Measurements from ENCODE around the gene ARAF. TPM values are rescaled to one million over a fixed set of nuclear protein-coding genes. Genes with fewer than 3 reads are reported as not detected.

Gene ARAF
- polyA plus RNA-seq, 3 donors: 49.7 to 105 (median 68.6) TPM

GRCh38 chrX:47612418-47612817 lies 51.4 kb downstream of the ARAF start:
- Mint-ChIP-seq H3K27me3 (ENCODE audit: low read depth in 3 of 3) (peaks cover 5 to 8% (median 6%) of the 10 kb centered on the region in 3 donors), H3K36me3 (no peaks in the 10 kb centered on the region), H3K4me3 (no peak overlapping the region), H3K9me3 (peaks cover 0 to 9% (median 0%) of the 10 kb centered on the region in 7 donors), H3K27ac (peak overlapping the region in 1 of 7 donors; percentile 18), H3K4me1 (peaks cover 30% of the 10 kb centered on the region)
- H3K4me1 ChIP-seq (ENCODE audit: control insufficient read depth in 1 of 2, insufficient read depth in 2 of 2, low read length in 2 of 2): peaks cover 33% of the 10 kb centered on the region in 2 donors
- DNase-seq: no peak
- intact Hi-C loops (cut with micrococcal nuclease): no loop called here
- TF ChIP-seq, protein P1, sequence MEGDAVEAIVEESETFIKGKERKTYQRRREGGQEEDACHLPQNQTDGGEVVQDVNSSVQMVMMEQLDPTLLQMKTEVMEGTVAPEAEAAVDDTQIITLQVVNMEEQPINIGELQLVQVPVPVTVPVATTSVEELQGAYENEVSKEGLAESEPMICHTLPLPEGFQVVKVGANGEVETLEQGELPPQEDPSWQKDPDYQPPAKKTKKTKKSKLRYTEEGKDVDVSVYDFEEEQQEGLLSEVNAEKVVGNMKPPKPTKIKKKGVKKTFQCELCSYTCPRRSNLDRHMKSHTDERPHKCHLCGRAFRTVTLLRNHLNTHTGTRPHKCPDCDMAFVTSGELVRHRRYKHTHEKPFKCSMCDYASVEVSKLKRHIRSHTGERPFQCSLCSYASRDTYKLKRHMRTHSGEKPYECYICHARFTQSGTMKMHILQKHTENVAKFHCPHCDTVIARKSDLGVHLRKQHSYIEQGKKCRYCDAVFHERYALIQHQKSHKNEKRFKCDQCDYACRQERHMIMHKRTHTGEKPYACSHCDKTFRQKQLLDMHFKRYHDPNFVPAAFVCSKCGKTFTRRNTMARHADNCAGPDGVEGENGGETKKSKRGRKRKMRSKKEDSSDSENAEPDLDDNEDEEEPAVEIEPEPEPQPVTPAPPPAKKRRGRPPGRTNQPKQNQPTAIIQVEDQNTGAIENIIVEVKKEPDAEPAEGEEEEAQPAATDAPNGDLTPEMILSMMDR (IDR thresholded peaks at IDR 0.05): no peak
- no peaks in the 10 kb centered on the region for H4K20me1 ChIP-seq (ENCODE audit: insufficient read depth, low read length)
- no peaks in the 10 kb centered on the region for H3K36me3 ChIP-seq (replicated peaks in 1 of 2; ENCODE audit: control insufficient read depth in 1 of 2, insufficient read depth in 2 of 2, low read length in 2 of 2)
- H3K27me3 ChIP-seq (ENCODE audit: control insufficient read depth in 2 of 2, insufficient read depth in 2 of 2, low read length in 2 of 2): peaks cover 0 to 2% of the 10 kb centered on the region in 2 donors
- H3K9ac ChIP-seq (ENCODE audit: insufficient read depth, low read length, poor library complexity, severe bottlenecking): no peak overlapping the region
- H3K27ac ChIP-seq (ENCODE audit: low read depth in 1 of 2, low read length in 2 of 2): no peak overlapping the region
- H3K4me3 ChIP-seq (replicated peaks in 1 of 3; ENCODE audit: low read depth in 2 of 3, low read length in 3 of 3): no peak overlapping the region
- H3K79me2 ChIP-seq (ENCODE audit: insufficient read depth, low read length): no peaks in the 10 kb centered on the region
- H2AFZ ChIP-seq (ENCODE audit: insufficient read depth, low read depth, low read length, poor library complexity, severe bottlenecking): no peak overlapping the region
- no peaks in the 10 kb centered on the region for H3K9me3 ChIP-seq (replicated peaks in 1 of 2; ENCODE audit: control insufficient read depth in 1 of 2, insufficient read depth in 1 of 2, low read length in 2 of 2)
- no peak overlapping the region for H3K4me2 ChIP-seq (replicated peaks; ENCODE audit: extremely low read depth, low read length, poor library complexity, severe bottlenecking)

DNA sequence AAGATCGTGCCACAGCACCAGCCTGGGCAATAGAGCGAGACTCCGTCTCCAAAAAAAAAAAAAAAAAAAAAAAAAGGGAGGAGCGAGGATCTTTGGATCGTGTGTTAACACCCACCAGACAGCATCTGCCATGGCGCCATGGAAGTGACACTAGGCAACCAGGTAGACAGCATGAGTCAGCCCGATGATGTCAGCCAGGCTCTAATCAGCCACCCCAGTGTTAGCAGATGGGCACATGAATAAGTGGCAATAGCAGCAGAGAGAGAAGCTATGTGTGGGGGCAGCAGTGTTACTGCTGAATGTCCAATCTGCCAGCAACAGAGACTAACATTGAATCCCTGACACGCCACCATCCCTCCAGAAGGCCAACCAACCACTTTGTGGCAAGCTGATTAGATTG lies 52.1 kb downstream of the ARAF start:
- no peak overlapping the region for H3K4me3 ChIP-seq (replicated peaks in 1 of 3; ENCODE audit: low read depth in 2 of 3, low read length in 3 of 3)

More for the DNA sequence above, 52.1 kb downstream of the ARAF start:
- Mint-ChIP-seq H3K9me3 (peaks cover 0 to 9% (median 2%) of the 10 kb centered on the region in 7 donors), H3K27me3 (ENCODE audit: low read depth in 3 of 3) (peaks cover 5 to 9% (median 6%) of the 10 kb centered on the region in 3 donors), H3K4me3 (no peak overlapping the region), H3K36me3 (no peaks in the 10 kb centered on the region), H3K27ac (no peak overlapping the region), H3K4me1 (peaks cover 28% of the 10 kb centered on the region)
- intact Hi-C loops (cut with micrococcal nuclease): no loop called here
- WGBS (ENCODE audit: insufficient coverage): 93% methylated on average over 2 of the region's 8 CpGs
- no peak overlapping the region for H2AFZ ChIP-seq (ENCODE audit: insufficient read depth, low read depth, low read length, poor library complexity, severe bottlenecking)
- H3K27me3 ChIP-seq (ENCODE audit: control insufficient read depth in 2 of 2, insufficient read depth in 2 of 2, low read length in 2 of 2): peaks cover 0 to 4% of the 10 kb centered on the region in 2 donors
- H3K27ac ChIP-seq (ENCODE audit: low read depth in 1 of 2, low read length in 2 of 2): no peak overlapping the region
- no peaks in the 10 kb centered on the region for H3K9me3 ChIP-seq (replicated peaks in 1 of 2; ENCODE audit: control insufficient read depth in 1 of 2, insufficient read depth in 1 of 2, low read length in 2 of 2)
- H3K4me1 ChIP-seq (ENCODE audit: control insufficient read depth in 1 of 2, insufficient read depth in 2 of 2, low read length in 2 of 2): peaks cover 26 to 27% of the 10 kb centered on the region in 2 donors
- no peak for DNase-seq
- no peaks in the 10 kb centered on the region for H3K79me2 ChIP-seq (ENCODE audit: insufficient read depth, low read length)
- H3K9ac ChIP-seq (ENCODE audit: insufficient read depth, low read length, poor library complexity, severe bottlenecking): no peak overlapping the region
- no peaks in the 10 kb centered on the region for H3K36me3 ChIP-seq (replicated peaks in 1 of 2; ENCODE audit: control insufficient read depth in 1 of 2, insufficient read depth in 2 of 2, low read length in 2 of 2)
- H3K4me2 ChIP-seq (replicated peaks; ENCODE audit: extremely low read depth, low read length, poor library complexity, severe bottlenecking): no peak overlapping the region
- H4K20me1 ChIP-seq (ENCODE audit: insufficient read depth, low read length): no peaks in the 10 kb centered on the region
- TF ChIP-seq, protein P1 (IDR thresholded peaks at IDR 0.05): no peak

All from CD14-positive monocyte (primary cell).